ENCODE measurements around the gene SULT1C3.

GRCh38 chr2:108222261-108222660 is 17.5 kb upstream of the SULT1C3 start:
- TF ChIP-seq POLR2A (IDR thresholded peaks at IDR 0.05; ENCODE audit: low read depth) (no peak), CTCF (IDR thresholded peaks at IDR 0.05) (no peak)

Measured in esophagus muscularis mucosa (tissue), 3 donors.